GM03348 (cell line): ENCODE measurements around the gene IDH3A.

Experiments used
- DNase-seq: peaks from one replicate; pipeline ENCODE4 v3.0.0; 2012; ENCODE audit warnings: low spot score

IDH3A gene

GRCh38 chr15:78149068-78149804 is at the start of gene IDH3A:
Gene IDH3A, plus strand, starts transcription at chr15:78149362. Its CDS starts 42 bp downstream, at chr15:78149404.
- peak; percentile 100 for DNase-seq

DNA sequence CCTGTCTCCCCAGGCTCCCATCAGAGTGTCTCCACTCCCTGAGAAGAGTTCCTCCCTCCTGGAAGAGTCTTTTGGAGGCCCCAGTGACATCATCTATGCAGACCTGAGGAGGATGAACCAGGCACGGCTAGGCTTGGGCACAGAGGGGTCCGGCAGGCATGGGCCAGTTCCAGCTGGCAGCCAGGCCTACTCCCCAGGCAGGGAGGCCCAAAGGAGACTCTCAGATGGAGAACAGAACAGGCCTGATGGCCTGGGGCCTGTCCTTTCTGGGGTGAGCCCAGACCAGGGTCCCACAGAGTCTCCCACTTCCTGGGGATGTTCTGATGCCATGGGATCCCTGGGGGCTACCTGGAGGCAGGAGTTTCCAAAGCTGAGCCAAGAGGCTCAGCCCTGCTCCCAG is 48.3 kb upstream of the IDH3A start:
- DNase-seq = no peak

GRCh38 chr15:78101423-78102105 is 47.6 kb upstream of the IDH3A start:
- no peak for DNase-seq

DNA sequence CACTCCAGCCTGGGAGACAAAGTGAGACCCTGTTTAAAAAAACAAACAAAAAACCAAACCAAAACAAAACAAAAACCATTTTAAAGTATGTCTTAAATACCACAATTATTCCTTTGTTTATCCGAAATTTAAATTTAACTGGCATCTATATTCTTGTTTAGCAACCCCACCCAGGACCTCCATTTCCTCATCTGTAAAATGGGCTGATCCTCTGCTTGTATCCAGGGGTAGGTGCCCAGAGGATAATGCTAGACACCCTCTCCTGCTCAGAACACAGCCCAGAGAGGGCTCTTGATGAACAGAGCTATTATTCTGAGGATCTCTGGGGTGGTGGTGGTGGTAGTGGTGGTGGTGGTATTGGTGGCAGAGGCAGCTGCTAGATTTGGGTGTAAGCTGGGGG is 47.0 kb upstream of the IDH3A start:
- DNase-seq = no peak

DNA sequence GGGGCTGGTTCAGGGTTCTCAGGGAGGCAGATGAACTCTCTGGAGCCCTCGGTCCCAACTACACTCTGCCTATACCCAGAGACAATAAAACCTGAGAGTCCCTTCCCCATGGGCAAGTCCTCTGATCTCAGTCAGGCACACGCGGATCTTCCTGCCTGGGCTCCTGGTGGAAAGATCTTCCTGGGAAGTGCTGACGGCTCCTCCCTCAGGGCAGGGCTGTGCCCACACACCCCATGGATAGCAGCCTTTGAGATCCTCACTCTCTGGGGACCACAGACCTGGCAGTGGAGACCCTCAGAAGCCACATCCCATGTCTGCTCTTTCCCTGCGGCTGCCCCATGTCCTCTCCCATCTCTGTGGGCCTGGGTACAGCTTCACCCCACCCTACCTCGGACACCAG is 46.4 kb upstream of the IDH3A start:
- DNase-seq = no peak

DNA sequence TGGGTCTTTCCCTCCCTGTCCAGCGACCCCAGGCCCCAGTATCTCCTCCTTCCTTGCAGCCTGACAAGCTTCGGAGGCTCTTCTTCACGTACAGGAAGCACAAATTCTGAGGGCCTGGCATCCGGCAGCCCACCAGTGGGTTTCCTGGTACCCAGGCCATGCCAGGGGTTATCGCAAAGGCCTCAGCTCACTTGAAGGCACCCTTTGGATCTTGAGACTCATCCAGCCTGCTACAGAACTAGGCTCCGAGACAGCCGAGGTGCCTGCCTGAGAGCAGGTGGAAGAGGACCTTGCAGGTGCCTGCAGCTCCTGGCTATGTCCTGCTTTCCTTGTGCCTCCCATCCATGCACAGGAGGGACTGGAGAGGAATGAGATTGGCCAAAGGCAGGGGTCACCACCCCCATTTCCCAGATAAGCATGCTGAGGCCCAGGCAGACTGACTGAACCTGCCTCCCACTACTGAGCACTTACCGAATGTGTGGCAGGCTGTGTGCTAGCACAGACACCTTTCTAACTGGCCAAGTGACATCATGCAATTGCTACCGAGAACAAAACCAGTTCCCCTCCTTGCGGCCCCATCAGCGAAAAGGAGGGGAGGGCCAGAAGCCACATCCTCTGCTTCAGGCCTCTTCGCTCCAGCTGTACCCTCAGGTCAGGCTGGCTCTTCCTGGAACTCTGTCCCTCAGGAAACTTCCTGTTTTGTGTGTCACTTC is 45.6 kb upstream of the IDH3A start:
- no peak for DNase-seq

GRCh38 chr15:78104119-78104479 is 45.1 kb upstream of the IDH3A start:
- DNase-seq = no peak

DNA sequence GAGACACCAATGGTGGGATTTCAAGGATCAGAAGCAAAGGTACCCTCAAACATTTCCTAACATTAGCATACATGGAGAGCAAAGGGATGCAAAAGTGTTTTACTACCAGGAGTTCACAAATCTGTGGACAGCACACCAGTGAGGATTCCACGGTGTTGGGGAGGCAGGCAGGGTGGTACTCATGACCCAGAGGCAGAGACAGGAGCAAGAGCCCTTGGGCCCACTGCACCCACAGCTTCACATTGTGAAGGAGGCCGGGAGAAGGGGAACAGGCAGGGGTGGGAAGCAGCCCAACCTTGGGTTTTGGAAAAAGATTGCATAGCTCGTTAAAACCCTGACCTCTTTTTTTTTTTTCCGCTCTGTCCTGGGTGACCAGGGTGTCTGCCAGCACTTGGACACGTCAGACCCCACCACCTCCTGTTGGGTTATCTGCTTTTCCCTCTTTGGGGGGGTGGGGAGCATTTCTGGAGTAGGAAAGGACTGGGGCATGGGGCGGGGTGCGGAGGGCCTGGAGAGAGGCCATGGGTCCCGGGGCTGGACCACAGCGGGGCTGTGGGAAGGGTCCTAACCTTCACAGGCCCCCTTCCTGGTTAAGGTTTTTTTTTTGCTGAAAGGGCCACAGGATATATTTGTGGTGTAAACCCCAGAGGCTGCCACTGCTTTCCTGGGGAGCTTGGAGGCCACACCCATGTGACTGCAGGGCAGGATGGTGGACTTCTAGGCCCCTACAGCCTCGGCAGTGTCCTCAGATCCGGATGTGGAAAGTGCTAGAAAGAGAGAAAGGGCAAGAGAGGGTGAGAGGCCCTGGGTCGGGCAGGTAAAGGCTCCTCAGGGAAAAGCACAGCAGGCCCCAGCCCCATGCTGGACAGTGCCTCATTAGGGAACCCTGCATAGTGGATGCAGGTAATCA is 44.3 kb upstream of the IDH3A start:
- no peak for DNase-seq

DNA sequence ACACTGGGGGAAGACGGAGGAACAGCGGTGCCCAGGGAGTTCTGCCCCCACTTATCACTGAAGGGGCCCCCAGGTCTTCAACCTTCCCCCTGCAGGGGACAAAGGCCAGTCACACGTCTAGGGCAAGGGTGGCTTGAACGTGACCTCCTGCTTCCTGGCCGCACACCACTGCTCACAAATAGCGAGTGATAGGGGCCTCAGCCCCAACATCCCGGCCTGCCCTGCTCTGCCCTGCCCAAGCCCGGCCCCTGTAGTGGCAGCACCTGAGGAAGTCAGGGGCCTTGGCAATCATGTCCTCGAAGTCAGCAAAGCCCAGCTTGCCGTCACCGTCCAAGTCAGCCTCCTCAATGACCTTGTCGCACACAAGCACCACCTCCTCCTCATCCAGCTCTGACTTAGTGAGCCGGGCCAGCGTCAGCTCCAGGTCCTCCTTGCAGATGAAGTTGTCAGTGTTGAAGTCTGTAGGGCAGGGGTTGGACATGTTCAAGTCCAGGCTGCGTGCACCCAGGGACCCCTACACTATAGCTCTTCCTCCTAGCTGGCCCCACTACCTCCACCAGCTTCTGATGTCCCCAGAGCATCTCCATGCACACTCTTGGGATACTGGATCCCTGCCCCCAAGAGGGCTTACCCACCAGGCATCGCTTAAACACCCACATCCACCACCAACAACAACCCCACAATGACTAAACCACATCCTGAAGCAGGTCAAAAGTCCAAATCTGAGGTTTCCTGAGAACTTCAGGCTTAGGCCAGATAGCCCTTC is 43.5 kb upstream of the IDH3A start:
- DNase-seq = no peak

- no peak for DNase-seq
These were observed 41.7 kb upstream of the IDH3A start for GRCh38 chr15:78107471-78107870.

DNA sequence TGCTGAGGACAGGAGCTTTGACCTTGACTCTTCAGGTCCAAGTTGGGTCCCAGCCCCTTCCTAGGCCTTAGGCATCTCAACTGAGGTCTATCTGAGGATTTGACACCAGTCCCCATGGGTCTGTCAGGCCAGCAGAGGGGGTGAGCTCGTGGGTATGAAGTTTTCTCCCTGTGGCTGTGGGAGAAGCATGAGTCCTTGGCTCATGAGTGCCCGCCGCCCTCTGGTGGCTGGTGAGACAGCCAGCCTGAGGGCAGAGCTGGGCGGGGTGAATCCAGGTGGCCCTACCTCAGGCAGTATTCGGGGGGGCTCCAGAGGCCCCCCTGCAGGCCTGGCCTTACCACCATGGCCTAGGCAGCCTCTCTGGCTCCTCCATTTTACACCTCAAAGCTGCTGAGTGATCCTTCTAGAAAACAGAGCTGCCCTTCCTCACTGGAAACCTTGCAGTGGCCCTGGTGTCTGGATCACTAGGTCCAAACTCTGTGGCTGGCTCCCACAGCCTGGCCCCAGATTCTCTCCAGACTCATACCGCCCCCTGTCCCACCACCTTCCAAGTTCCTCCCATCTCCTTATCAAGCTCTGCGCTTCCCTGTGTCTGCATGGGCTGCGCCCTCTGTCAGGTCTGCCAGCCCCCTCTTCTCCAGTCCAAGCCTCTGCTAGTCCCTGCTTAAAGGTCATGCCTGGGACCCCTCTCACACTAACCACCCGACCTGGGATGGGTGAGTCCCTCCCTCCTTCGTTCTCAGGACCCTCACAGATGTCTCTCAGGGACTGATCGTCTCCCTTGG is 40.7 kb upstream of the IDH3A start:
- DNase-seq = peak; percentile 93

- no peak for DNase-seq
These were observed 40.0 kb upstream of the IDH3A start for GRCh38 chr15:78109156-78109555.

DNA sequence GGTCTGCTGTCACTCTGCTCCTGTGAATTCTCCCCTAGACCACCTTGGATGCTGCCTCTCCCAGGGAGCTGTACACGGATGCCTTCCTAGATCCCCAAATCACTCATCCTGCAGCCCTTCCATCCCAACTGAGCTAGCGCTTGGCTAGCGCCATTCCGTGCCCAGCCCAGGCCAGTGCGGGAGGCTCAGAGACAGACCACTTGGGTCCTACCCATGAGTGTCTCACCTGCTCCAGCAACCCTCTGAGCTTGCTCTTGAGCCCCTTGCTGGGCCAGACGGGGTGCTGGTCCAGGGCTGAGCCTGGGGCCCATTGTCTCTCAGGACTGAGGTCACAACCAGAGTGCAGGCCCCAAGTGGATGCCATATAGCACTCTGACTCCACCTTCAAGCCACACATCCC is 39.1 kb upstream of the IDH3A start:
- no peak for DNase-seq

GRCh38 chr15:78110916-78111475 is 38.2 kb upstream of the IDH3A start:
- DNase-seq = no peak

DNA sequence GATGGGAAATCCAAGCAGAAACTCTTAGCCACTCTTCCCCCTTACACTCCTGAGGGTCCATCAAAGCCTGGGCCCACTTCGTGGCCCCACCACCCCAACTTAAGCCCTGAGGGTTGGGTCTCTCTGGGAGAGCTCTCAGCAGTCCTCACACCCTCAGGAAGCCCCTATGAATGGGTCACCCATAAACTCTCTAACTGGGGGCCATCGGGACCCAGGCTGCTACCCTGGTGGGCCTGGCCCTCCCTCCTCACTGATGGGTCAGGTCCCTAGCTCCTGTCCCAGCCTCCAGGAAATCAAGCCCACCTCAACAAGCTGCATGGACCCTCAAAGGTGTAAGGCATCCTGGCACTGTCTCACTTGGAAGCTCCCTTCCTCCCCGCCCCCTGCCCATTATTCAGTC is 37.4 kb upstream of the IDH3A start:
- no peak for DNase-seq

DNA sequence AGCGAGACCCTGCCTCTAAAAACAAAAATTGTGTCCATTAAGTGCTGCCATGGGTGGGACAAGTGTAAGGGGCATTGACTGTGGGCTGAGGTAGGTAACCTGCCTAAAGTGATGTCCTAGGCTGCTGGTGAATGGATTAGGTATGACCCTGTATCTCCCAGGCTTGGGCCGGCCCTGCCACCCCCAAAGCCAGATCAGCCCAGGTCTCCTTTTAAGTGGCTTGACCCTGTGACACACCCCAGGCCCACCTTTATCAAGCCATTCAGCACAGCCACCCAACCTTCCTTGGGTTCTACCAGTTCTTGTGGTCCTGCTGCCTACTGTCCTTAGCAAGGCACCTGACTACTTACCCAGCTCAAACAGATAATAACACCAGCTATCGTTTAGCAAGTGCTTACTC is 36.6 kb upstream of the IDH3A start:
- DNase-seq = no peak

- no peak for DNase-seq
These were observed 28.6 kb upstream of the IDH3A start for GRCh38 chr15:78120523-78120922.

GRCh38 chr15:78125267-78125666 is 23.9 kb upstream of the IDH3A start:
- DNase-seq = no peak

- DNase-seq = no peak
These were observed 21.3 kb upstream of the IDH3A start for GRCh38 chr15:78127882-78128281.

- no peak for DNase-seq
These were observed 19.9 kb upstream of the IDH3A start for GRCh38 chr15:78129077-78129750.
